NT2/D1 (cell line): ENCODE data around the gene NTM.

Source experiments
- DNase-seq: peaks from one replicate; pipeline ENCODE4 v3.0.0-alpha.2; 2011; ENCODE audit warnings: low read depth, low spot score
- H3K27me3 ChIP-seq: 2 replicates; pipeline ENCODE4 v1.6.0; 2011; ENCODE audit warnings: mild to moderate bottlenecking; ENCODE audit not compliant: insufficient read length, insufficient read depth
- H3K36me3 ChIP-seq: 2 replicates; pipeline ENCODE4 v1.6.1; 2011; ENCODE audit warnings: mild to moderate bottlenecking, low read length, mixed read lengths; ENCODE audit not compliant: insufficient read depth, insufficient read length
- H3K4me1 ChIP-seq: 2 replicates; pipeline ENCODE4 v1.5.1; 2011; ENCODE audit not compliant: insufficient read depth, insufficient read length
- H3K4me3 ChIP-seq: 2 replicates; pipeline ENCODE4 v1.5.1; 2011; ENCODE audit warnings: low read depth; ENCODE audit not compliant: insufficient read length
- H3K9ac ChIP-seq: 2 replicates; pipeline ENCODE4 v1.6.0; 2011; ENCODE audit warnings: low read depth; ENCODE audit not compliant: insufficient read length
- H3K9me3 ChIP-seq: 2 replicates; pipeline ENCODE4 v1.5.1; 2011; ENCODE audit warnings: mild to moderate bottlenecking, low read length; ENCODE audit not compliant: insufficient read depth
- SUZ12 ChIP-seq: IDR thresholded peaks from 2 replicates; pipeline ENCODE4 v1.6.1; 2011; ENCODE audit not compliant: insufficient read length, insufficient read depth; ENCODE audit errors: extremely low read depth
- YY1 ChIP-seq: IDR thresholded peaks from 2 replicates; pipeline ENCODE4 v1.6.1; 2011; ENCODE audit not compliant: insufficient read length, insufficient read depth
- ZNF274 ChIP-seq: IDR thresholded peaks from 2 replicates; pipeline ENCODE4 v1.6.1; 2011; ENCODE audit warnings: mild to moderate bottlenecking, low read depth, low read length

NTM gene

GRCh38 chr11:131561501-131561900, 191.1 kb downstream of the NTM start:
- no peak overlapping the region for H3K4me3 ChIP-seq
- peaks cover 2% of the 10 kb centered on the region for H3K4me1 ChIP-seq
- no peaks in the 10 kb centered on the region for H3K9me3 ChIP-seq
- H3K9ac ChIP-seq, result no peak overlapping the region
- no peaks in the 10 kb centered on the region for H3K27me3 ChIP-seq
- no peak for TF ChIP-seq ZNF274
- no peak for DNase-seq
- H3K36me3 ChIP-seq, result no peaks in the 10 kb centered on the region

DNA sequence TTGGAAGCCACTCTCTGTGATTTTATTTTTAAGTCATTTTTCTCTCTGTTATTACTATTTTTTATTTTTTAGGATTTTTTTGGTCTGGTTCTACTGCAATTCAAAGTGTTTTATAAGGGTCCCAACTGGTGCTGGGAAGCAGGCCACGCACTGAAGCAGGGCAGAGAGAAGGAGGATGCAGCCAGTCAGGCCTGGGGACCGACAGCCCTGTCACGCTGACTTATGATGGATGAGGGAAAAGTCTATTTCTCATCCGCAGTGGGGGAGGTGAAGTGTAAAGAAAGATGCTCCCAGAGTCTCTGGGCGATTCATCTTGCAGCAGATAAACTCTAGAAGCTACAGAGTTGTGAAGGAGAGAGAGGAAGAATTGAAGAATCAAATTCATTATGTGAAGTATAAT, 191.6 kb downstream of the NTM start:
- Histone ChIP-seq H3K4me3 (no peak overlapping the region), H3K4me1 (peaks cover 3% of the 10 kb centered on the region), H3K9ac (no peak overlapping the region), H3K36me3 (no peaks in the 10 kb centered on the region), H3K9me3 (no peaks in the 10 kb centered on the region), H3K27me3 (no peaks in the 10 kb centered on the region)
- no peak for DNase-seq
- TF ChIP-seq YY1 (no peak), ZNF274 (no peak), SUZ12 (no peak)

- H3K9ac ChIP-seq, result no peak overlapping the region
- no peaks in the 10 kb centered on the region for H3K36me3 ChIP-seq
- H3K4me3 ChIP-seq, result no peak overlapping the region
- H3K27me3 ChIP-seq, result no peaks in the 10 kb centered on the region
- peaks cover 4% of the 10 kb centered on the region for H3K4me1 ChIP-seq
- H3K9me3 ChIP-seq, result no peaks in the 10 kb centered on the region
- no peak for DNase-seq
- TF ChIP-seq SUZ12 (no peak), YY1 (no peak), ZNF274 (no peak)
These were observed 197.9 kb downstream of the NTM start for GRCh38 chr11:131568318-131568717.

DNA sequence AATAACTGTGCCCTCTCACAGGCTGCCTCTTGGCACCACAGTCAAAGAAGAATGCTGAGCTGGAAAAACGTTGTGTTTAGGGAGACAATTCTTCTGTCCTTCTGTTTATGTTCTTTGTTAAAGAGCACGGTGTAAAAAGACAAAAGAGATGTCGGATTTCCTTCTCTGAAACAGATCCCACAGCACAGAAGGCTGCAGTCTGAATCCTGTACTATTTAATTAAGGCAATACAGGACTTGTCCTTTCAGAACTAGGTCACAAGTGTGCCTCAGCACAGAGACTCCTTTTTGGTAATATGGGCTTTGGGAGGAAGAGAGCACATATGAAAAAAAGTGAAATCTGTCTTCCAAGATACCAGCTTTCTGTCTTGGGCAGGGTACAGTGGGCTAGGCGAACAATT, 201.2 kb downstream of the NTM start:
- Histone ChIP-seq H3K9ac (no peak overlapping the region), H3K4me3 (no peak overlapping the region), H3K36me3 (no peaks in the 10 kb centered on the region), H3K27me3 (no peaks in the 10 kb centered on the region), H3K4me1 (peaks cover 2% of the 10 kb centered on the region), H3K9me3 (no peaks in the 10 kb centered on the region)
- TF ChIP-seq SUZ12 (no peak), ZNF274 (no peak), YY1 (no peak)
- DNase-seq, result no peak

DNA sequence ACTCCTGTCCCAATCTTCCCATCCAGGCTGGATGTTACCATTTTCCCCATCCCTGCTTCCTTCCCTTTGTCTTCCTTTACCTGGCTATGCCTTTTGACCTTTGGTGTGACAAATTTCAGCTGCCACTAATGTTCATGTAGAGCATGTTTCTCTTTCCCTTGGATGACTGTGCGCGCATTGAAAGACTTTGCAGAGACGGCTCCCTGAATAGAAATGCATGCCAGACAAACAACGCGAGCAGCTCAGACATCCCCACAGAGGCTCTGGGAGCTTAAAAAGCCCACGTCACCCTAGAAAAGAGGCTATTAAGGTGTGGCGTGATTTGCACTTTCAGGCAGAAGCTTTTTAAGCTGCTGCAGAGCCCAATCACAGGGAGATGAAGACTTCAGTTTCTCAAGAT, 202.0 kb downstream of the NTM start:
- TF ChIP-seq ZNF274, result no peak
- no peak for TF ChIP-seq SUZ12
- no peak for TF ChIP-seq YY1
- Histone ChIP-seq H3K9me3 (no peaks in the 10 kb centered on the region), H3K9ac (no peak overlapping the region), H3K27me3 (no peaks in the 10 kb centered on the region), H3K36me3 (no peaks in the 10 kb centered on the region), H3K4me1 (no peaks in the 10 kb centered on the region), H3K4me3 (no peak overlapping the region)
- no peak for DNase-seq

DNA sequence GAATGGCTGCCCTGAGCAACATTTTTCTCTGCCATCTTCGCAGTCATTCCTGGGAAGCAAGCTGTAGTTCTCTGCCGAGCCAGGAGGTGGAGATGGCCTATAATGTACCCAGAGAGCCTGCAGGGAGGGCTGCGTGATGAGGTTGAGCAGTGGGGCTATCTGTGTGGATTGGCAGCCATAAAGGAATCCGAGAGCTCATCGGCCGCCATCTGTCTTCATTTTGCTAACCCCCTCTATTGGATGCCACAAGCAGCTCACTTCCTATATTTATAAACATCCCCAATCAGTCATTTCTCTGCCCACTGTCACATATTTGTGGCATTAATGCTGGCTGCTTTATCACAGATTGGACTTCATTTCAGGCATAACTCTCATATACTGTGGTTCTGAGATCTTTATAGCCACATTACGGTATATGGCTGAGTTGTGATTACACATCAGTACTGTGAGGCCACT, 209.5 kb downstream of the NTM start:
- H3K36me3 ChIP-seq, result no peaks in the 10 kb centered on the region
- TF ChIP-seq YY1, result no peak
- no peak for TF ChIP-seq SUZ12
- TF ChIP-seq ZNF274, result no peak
- H3K27me3 ChIP-seq, result no peaks in the 10 kb centered on the region
- H3K9ac ChIP-seq, result no peak overlapping the region
- H3K9me3 ChIP-seq, result no peaks in the 10 kb centered on the region
- H3K4me3 ChIP-seq, result no peak overlapping the region
- H3K4me1 ChIP-seq, result no peaks in the 10 kb centered on the region
- peak; percentile 36 for DNase-seq

- H3K4me1 ChIP-seq, result no peaks in the 10 kb centered on the region
- no peaks in the 10 kb centered on the region for H3K9me3 ChIP-seq
- no peak overlapping the region for H3K9ac ChIP-seq
- H3K27me3 ChIP-seq, result no peaks in the 10 kb centered on the region
- no peaks in the 10 kb centered on the region for H3K36me3 ChIP-seq
- no peak overlapping the region for H3K4me3 ChIP-seq
- TF ChIP-seq SUZ12 (no peak), ZNF274 (no peak), YY1 (no peak)
- DNase-seq, result no peak
These were observed 210.1 kb downstream of the NTM start for GRCh38 chr11:131580476-131580875.

DNA sequence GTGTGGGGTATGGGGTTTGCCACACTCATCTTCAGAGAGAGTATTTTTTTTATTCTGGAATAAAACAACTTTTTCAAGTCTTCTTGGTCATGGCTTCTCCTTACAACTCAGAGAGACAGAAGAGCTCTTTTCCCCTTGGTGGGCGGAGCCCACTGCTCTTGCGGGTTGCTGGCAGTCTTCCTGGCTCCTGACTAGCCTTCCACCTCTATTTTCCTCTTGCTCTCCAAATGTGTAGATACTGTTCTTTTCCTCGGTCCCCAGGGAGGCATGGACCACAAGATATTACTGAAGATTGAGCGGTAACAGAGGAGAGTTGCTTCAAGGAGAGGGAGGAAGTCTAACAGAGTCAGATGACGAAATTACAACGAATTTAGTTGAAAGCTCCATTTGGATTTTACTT, 210.6 kb downstream of the NTM start:
- no peaks in the 10 kb centered on the region for H3K36me3 ChIP-seq
- no peak overlapping the region for H3K4me3 ChIP-seq
- TF ChIP-seq ZNF274 (no peak), SUZ12 (no peak), YY1 (no peak)

More for the DNA sequence above, 210.6 kb downstream of the NTM start:
- H3K27me3 ChIP-seq, result no peaks in the 10 kb centered on the region
- H3K9me3 ChIP-seq, result no peaks in the 10 kb centered on the region
- H3K9ac ChIP-seq, result no peak overlapping the region
- no peaks in the 10 kb centered on the region for H3K4me1 ChIP-seq
- no peak for DNase-seq
